ENCODE measurements around the gene ZNF638. TPM values are rescaled to one million over a fixed set of nuclear protein-coding genes. Genes with fewer than 3 reads are reported as not detected.

The ZNF638 gene
- total and polyA plus RNA-seq, 2 donors (not counting 3 experiments of a cell fraction or from before 2014, with no cell fraction given) = 36.4 to 111 TPM

- H3K27me3 ChIP-seq (ENCODE audit: control insufficient read depth in 2 of 2, insufficient read depth in 2 of 2, low read length in 2 of 2) = no peaks in the 10 kb centered on the region
- TF ChIP-seq MAX (IDR thresholded peaks at IDR 0.05; ENCODE audit: insufficient read depth, insufficient read length) (no peak), CTCF (IDR thresholded peaks at IDR 0.05; ENCODE audit: extremely low read depth in 1 of 2, insufficient read depth in 1 of 2, low read depth in 1 of 2, low read length in 2 of 2) (no peak), FOS (IDR thresholded peaks at IDR 0.05; ENCODE audit: borderline replicate concordance, insufficient read depth, low read length) (no peak), MYC (IDR thresholded peaks at IDR 0.05; ENCODE audit: low read depth, low read length) (no peak), GATA2 (IDR thresholded peaks at IDR 0.05; ENCODE audit: insufficient read depth, insufficient read length, low read depth, low read length) (no peak), EZH2 (IDR thresholded peaks at IDR 0.05; ENCODE audit: borderline replicate concordance, low read depth, low read length, severe bottlenecking) (no peak), POLR2AphosphoS5 (IDR thresholded peaks at IDR 0.05; ENCODE audit: insufficient read depth, low read depth, low read length) (no peak), JUN (IDR thresholded peaks at IDR 0.05; ENCODE audit: borderline replicate concordance, insufficient read depth, insufficient read length, low read depth) (no peak), POLR2A (IDR thresholded peaks at IDR 0.05; ENCODE audit: low read depth, low read length) (no peak)
- H3K27ac ChIP-seq (ENCODE audit: insufficient read depth, low read depth, low read length) = no peak overlapping the region
- no peaks in the 10 kb centered on the region for H3K9me3 ChIP-seq (replicated peaks; ENCODE audit: control insufficient read depth, insufficient read depth, low read length)
- ChIA-PET POLR2A (no interaction called here), CTCF (interaction anchor here (1.1 to 2.6 kb wide), 4 partner anchors 22 to 108 kb away, joined by 3 to 8 read pairs (median 6); partner anchors contain the start of gene ZNF638)
- intact Hi-C loops (cut with micrococcal nuclease) = no loop called here
- peaks cover 8 to 22% of the 10 kb centered on the region in 2 experiments for H3K36me3 ChIP-seq (ENCODE audit: control insufficient read depth in 2 of 2, extremely low read depth in 1 of 2, insufficient read depth in 2 of 2, low read length in 2 of 2)
- no peaks in the 10 kb centered on the region for H4K20me1 ChIP-seq (replicated peaks; ENCODE audit: control insufficient read depth, extremely low read depth, insufficient read depth, low read length)
- no peak overlapping the region for H3K4me2 ChIP-seq (ENCODE audit: insufficient read depth, low read length)
- dilution Hi-C loops (cut with MboI; ENCODE audit: extremely low pct_ligation_motif_present, low sequenced_read_pairs) = no loop called here
- no peak for FAIRE-seq
- H3K4me1 ChIP-seq (ENCODE audit: control insufficient read depth, extremely low read depth, insufficient read depth, low read length) = no peaks in the 10 kb centered on the region
- no peak overlapping the region for H3K4me3 ChIP-seq (replicated peaks in 1 of 3; ENCODE audit: insufficient read depth in 1 of 3, low read depth in 1 of 3, low read length in 3 of 3)
- H3K9me1 ChIP-seq (replicated peaks; ENCODE audit: control insufficient read depth, extremely low read depth, insufficient read depth, low read length) = no peaks in the 10 kb centered on the region
- BruUV-seq (replicated peaks) = no TSS peak
- H2AFZ ChIP-seq (ENCODE audit: low read depth, low read length) = no peak overlapping the region
- DNase-seq (ENCODE audit: low read depth, low spot score) = no peak
- no peak overlapping the region for H3K9ac ChIP-seq (replicated peaks; ENCODE audit: extremely low read depth, insufficient read depth, low read length)
- no peaks in the 10 kb centered on the region for H3K79me2 ChIP-seq (ENCODE audit: control insufficient read depth, insufficient read depth, low read length)
Observed at GRCh38 chr2:71402427-71402826, 70.8 kb downstream of the ZNF638 start.

Data from endothelial cell of umbilical vein (primary cell).